NCI-H2107 (cell line): ENCODE measurements around the gene RBM17.
"Not testable (repeated sequence)": the region's sequence is repeated elsewhere in the genome, so short reads cannot be mapped to it uniquely, and the experiment has no call there.

Source experiments
- DNase-seq: peaks from one replicate; lab custom pipeline; 2025; lab: John Stamatoyannopoulos, UW

Gene RBM17

GRCh38 chr10:6088721-6089333 is at the start of gene RBM17:
Gene RBM17, plus strand, starts transcription at chr10:6089034. Its CDS starts 8,032 bp downstream, at chr10:6097066.
- peak; percentile 84 for DNase-seq

GRCh38 chr10:6039711-6040110 is 49.1 kb upstream of the RBM17 start:
- no peak for DNase-seq

- DNase-seq: no peak
Measured at GRCh38 chr10:6040205-6040604, 48.6 kb upstream of the RBM17 start.

- DNase-seq: not testable (repeated sequence)
Measured at GRCh38 chr10:6043377-6043776, 45.5 kb upstream of the RBM17 start.

GRCh38 chr10:6044060-6044459 is 44.8 kb upstream of the RBM17 start:
- DNase-seq: no peak

- DNase-seq: no peak
Measured at GRCh38 chr10:6044751-6045313, 44.0 kb upstream of the RBM17 start.

- no peak for DNase-seq
Measured at GRCh38 chr10:6045314-6045848, 43.5 kb upstream of the RBM17 start.

- DNase-seq: no peak
Measured at GRCh38 chr10:6045878-6046772, 42.7 kb upstream of the RBM17 start.

- DNase-seq: no peak
Measured at GRCh38 chr10:6046773-6047611, 41.8 kb upstream of the RBM17 start.

- DNase-seq: no peak
Measured at GRCh38 chr10:6047847-6048246, 41.0 kb upstream of the RBM17 start.

GRCh38 chr10:6048281-6049030 is 40.4 kb upstream of the RBM17 start:
- no peak for DNase-seq

- no peak for DNase-seq
Measured at GRCh38 chr10:6049031-6049400, 39.8 kb upstream of the RBM17 start.

- DNase-seq: peak; percentile 14
Measured at GRCh38 chr10:6050801-6051445, 37.9 kb upstream of the RBM17 start.

GRCh38 chr10:6052247-6053221 is 36.3 kb upstream of the RBM17 start:
- no peak for DNase-seq

- DNase-seq: no peak
Measured at GRCh38 chr10:6053303-6053702, 35.5 kb upstream of the RBM17 start.

- DNase-seq: no peak
Measured at GRCh38 chr10:6053816-6054631, 34.8 kb upstream of the RBM17 start.

GRCh38 chr10:6054884-6055283 is 34.0 kb upstream of the RBM17 start:
- no peak for DNase-seq

- no peak for DNase-seq
Measured at GRCh38 chr10:6055929-6056328, 32.9 kb upstream of the RBM17 start.
